T-helper 2 cell treated with Interferon-gamma antibody and Interleukin-4, amounts not matched to agents 5 μg/mL and 100 μg/mL, for 36 hours (primary cell): ENCODE data around the gene WNT9B.

ENCODE experiments used
- DNase-seq: peaks from one replicate; pipeline ENCODE4 v3.0.0; 2021; ENCODE audit warnings: low spot score
- H3K27ac Mint-ChIP-seq: one replicate; pipeline ENCODE4 v1.8.0; 2021; ENCODE audit warnings: mild to moderate bottlenecking, mixed read lengths
- H3K27me3 Mint-ChIP-seq: one replicate; pipeline ENCODE4 v1.8.0; 2021; ENCODE audit warnings: low read depth, mixed read lengths
- H3K36me3 Mint-ChIP-seq: one replicate; pipeline ENCODE4 v1.8.0; 2021; ENCODE audit warnings: low read depth, mixed read lengths
- H3K4me1 Mint-ChIP-seq: one replicate; pipeline ENCODE4 v1.8.0; 2021; ENCODE audit warnings: low read depth, mixed read lengths
- H3K4me3 Mint-ChIP-seq: one replicate; pipeline ENCODE4 v1.8.0; 2022; ENCODE audit warnings: mild to moderate bottlenecking, moderate library complexity, mixed read lengths
- H3K9me3 Mint-ChIP-seq: one replicate; pipeline ENCODE4 v1.8.0; 2021; ENCODE audit warnings: mixed read lengths

WNT9B gene

DNA sequence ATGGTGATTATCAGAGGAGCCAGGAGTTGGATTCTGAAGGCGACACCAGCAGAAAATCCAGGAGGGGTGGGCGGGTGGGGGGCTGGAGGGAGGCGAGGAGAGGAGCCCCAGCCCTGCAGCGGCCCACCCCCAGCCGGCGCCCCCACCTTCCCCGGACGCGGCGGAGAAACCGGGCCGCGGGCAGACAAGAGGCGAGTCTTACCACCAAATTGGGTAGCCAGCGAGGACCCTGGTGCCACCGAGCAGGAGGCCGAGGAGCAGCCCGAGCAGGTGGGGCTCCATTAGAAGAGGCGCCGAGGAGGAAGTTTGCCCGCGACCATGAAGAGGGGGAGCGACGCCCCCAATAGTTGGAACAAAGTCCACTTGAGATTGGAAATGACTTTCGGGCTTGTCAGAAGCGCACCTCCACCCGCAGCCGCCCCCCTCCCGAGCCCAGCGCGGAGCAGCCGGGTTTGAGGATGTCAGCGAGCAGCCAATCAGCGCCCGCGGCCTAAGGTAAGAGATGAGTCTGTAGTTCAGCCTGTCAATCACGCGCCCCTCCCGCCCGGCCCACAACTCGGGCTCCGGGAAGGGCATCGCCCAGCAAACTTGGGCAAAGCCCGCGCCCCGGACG, 33.0 kb upstream of the WNT9B start, which contains the start of gene WNT3:
WNT3 (minus strand) TSS at position 377 of the 613 bp plus-strand sequence; CDS start at position 282, 95 bp downstream.
- Mint-ChIP-seq H3K36me3 (no peaks in the 10 kb centered on the region), H3K27me3 (peaks cover 74% of the 10 kb centered on the region), H3K4me3 (peak within 1 kb of the TSS; percentile 70), H3K27ac (no peak within 1 kb of the TSS), H3K9me3 (no peaks in the 10 kb centered on the region), H3K4me1 (peaks cover 6% of the 10 kb centered on the region)
- peak; percentile 44 for DNase-seq

DNA sequence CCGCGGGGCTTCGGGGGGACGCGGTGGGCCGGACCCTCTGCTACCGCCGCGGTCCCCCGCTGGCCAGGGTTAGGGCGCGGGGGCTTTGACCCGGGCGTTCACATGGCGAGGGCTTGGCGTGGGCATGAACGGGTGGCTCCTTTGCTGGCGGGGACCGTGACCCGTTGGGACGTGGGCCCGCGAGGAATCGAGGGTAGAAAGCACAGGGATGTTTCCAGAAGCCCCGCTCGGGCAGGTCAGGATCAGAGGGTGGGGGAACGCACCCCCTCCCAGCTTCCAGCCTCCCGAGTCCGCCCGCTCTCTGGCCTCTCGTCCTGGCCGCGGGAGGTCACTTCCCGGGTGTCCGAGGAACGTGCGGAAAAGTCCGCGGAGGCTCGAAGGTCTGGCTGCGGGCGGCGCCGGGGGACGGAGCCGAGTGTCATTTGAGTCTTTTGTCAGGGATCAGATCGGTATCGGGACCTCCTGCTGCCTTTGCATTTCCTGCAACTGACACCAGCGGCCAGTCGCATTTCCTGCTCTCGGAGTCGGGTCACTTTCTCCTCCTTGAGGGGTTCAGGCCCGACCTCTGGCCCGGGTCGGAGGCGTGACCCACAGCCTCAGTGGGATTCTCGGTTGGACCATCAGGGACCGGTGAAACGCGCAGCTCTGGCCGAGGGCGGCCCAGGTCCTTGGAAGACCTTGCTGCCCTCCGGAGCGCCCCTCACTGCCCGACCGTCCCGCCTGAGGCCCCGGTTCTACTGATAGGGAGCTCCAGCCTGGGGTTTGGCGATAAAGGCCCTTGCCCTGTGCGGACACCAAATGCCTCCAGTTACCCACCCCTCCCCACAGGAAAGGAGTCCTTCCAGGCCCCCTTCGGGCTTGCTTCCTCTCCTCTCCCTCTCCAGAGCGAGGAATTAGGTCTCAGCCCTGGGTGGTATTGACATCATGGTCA, 32.2 kb upstream of the WNT9B start:
- DNase-seq = peak; percentile 22
- peaks cover 73% of the 10 kb centered on the region for H3K27me3 Mint-ChIP-seq
- H3K27ac Mint-ChIP-seq = no peak overlapping the region
- H3K4me3 Mint-ChIP-seq = peak overlapping the region; percentile 61
- no peaks in the 10 kb centered on the region for H3K9me3 Mint-ChIP-seq
- H3K36me3 Mint-ChIP-seq = no peaks in the 10 kb centered on the region
- H3K4me1 Mint-ChIP-seq = peaks cover 6% of the 10 kb centered on the region

GRCh38 chr17:46819906-46820351, 31.5 kb upstream of the WNT9B start:
- H3K4me1 Mint-ChIP-seq = peaks cover 6% of the 10 kb centered on the region
- DNase-seq = no peak
- H3K27me3 Mint-ChIP-seq = peaks cover 71% of the 10 kb centered on the region
- H3K36me3 Mint-ChIP-seq = no peaks in the 10 kb centered on the region
- H3K4me3 Mint-ChIP-seq = no peak overlapping the region
- no peaks in the 10 kb centered on the region for H3K9me3 Mint-ChIP-seq
- no peak overlapping the region for H3K27ac Mint-ChIP-seq

GRCh38 chr17:46820592-46821450, 30.6 kb upstream of the WNT9B start:
- Mint-ChIP-seq H3K4me3 (no peak overlapping the region), H3K9me3 (no peaks in the 10 kb centered on the region), H3K27me3 (peaks cover 71% of the 10 kb centered on the region), H3K4me1 (peaks cover 6% of the 10 kb centered on the region), H3K36me3 (no peaks in the 10 kb centered on the region), H3K27ac (no peak overlapping the region)
- no peak for DNase-seq

DNA sequence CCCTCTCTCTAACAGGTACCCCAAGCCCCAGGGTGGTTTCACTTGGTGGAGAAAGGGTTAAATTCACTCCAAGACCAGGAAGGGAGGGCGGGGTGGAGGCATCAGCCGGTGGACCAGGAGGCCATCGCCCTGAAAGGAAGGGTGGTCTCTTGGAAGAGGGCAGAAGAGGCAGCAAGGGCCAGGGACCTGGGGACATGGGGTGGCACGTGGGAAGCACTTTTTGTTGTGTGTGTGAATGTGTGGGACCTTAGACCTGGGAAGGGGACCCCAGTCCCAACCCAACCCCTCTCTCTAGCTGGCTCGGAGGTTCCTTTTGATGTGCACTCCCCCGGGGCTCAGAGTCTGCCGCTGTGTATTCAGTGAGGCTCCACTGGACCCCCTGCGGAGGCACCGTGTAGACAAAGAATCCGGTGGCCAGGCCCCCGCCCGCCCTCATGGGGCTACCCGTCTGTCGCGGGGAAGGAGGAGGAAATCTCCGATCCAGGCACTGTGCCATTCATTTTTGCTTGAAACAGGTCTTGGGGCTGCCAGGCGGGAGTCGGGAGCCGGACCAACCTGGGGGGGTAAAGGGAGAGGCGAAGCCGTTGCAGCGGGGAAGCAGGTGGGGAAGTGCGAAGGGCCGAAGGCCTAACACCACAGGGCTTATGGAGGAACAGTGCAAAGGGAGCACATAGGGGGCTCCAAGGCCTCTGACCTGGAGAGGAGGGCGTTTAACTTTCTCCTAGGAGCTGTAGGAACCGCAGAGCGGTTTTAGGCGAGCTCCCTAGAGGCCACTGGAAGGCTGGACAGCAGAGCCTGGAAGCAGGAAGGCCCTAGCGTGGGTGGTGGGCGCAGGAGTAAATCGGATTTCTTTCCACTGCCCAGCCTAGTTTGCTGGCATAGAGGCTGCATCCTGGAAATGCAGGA, 29.6 kb upstream of the WNT9B start:
- H3K27me3 Mint-ChIP-seq = peaks cover 62% of the 10 kb centered on the region
- H3K4me1 Mint-ChIP-seq = peaks cover 6% of the 10 kb centered on the region
- H3K9me3 Mint-ChIP-seq = no peaks in the 10 kb centered on the region

DNA sequence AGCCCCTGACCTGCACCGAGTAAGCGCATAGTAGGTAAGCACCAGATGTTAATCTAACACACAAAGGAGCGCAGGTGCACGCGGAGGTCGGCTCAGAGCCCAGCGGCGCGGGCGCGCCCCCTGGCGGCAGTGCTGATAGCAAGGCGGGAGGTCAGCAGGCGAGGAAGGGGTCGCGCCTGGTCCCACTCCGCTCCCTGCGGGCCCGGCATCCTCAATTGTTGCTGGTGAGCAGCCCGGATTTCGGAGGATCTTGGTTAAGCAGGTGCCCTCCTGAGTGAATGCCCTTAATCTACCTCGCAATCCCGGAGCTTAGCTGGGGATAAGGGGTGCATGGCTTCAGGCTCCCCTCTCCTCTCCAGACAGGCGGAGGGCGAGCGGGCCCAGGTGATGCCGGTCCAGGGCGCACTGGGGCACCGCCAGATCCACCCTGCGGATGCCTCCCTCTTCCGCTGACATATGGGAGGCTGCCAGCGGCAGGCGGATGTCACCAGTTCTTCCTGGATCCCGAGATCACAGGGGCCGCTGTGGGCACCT, 28.9 kb upstream of the WNT9B start:
- Mint-ChIP-seq H3K27me3 (peaks cover 54% of the 10 kb centered on the region), H3K27ac (no peak overlapping the region), H3K36me3 (no peaks in the 10 kb centered on the region), H3K9me3 (no peaks in the 10 kb centered on the region), H3K4me3 (no peak overlapping the region), H3K4me1 (peaks cover 6% of the 10 kb centered on the region)
- DNase-seq = peak; percentile 34

More for the DNA sequence above, 29.6 kb upstream of the WNT9B start:
- H3K36me3 Mint-ChIP-seq = no peaks in the 10 kb centered on the region
- no peak overlapping the region for H3K27ac Mint-ChIP-seq
- no peak overlapping the region for H3K4me3 Mint-ChIP-seq
- DNase-seq = no peak

GRCh38 chr17:46823657-46824056, 27.7 kb upstream of the WNT9B start:
- Mint-ChIP-seq H3K9me3 (no peaks in the 10 kb centered on the region), H3K27me3 (peaks cover 48% of the 10 kb centered on the region), H3K4me3 (no peak overlapping the region), H3K36me3 (no peaks in the 10 kb centered on the region), H3K4me1 (no peaks in the 10 kb centered on the region), H3K27ac (no peak overlapping the region)
- no peak for DNase-seq

DNA sequence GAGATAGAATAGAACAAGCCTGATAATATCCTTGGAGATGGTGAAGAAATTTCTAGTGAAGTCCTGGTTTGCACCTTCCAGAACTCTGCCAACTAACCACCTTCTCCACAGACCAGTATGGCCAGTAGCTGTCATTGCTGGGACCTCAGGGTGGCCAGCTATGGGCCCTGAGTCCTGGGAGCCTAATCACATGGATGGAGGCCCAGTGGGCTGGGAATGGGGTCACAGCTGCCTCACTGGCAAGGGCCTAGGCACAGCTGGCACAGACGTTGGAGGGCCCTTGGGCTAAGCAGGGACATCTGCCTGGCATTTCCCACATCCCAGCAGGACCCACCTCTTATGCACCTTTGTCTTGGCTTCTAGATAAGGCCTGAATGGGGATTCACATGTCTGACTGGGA, 25.3 kb upstream of the WNT9B start:
- H3K4me3 Mint-ChIP-seq = no peak overlapping the region
- H3K27me3 Mint-ChIP-seq = peaks cover 31% of the 10 kb centered on the region
- no peaks in the 10 kb centered on the region for H3K9me3 Mint-ChIP-seq
- no peak for DNase-seq
- H3K4me1 Mint-ChIP-seq = no peaks in the 10 kb centered on the region
- H3K36me3 Mint-ChIP-seq = no peaks in the 10 kb centered on the region
- no peak overlapping the region for H3K27ac Mint-ChIP-seq

- peaks cover 20% of the 10 kb centered on the region for H3K27me3 Mint-ChIP-seq
- no peak overlapping the region for H3K4me3 Mint-ChIP-seq
Observed at GRCh38 chr17:46827274-46827673, 24.1 kb upstream of the WNT9B start.

DNA sequence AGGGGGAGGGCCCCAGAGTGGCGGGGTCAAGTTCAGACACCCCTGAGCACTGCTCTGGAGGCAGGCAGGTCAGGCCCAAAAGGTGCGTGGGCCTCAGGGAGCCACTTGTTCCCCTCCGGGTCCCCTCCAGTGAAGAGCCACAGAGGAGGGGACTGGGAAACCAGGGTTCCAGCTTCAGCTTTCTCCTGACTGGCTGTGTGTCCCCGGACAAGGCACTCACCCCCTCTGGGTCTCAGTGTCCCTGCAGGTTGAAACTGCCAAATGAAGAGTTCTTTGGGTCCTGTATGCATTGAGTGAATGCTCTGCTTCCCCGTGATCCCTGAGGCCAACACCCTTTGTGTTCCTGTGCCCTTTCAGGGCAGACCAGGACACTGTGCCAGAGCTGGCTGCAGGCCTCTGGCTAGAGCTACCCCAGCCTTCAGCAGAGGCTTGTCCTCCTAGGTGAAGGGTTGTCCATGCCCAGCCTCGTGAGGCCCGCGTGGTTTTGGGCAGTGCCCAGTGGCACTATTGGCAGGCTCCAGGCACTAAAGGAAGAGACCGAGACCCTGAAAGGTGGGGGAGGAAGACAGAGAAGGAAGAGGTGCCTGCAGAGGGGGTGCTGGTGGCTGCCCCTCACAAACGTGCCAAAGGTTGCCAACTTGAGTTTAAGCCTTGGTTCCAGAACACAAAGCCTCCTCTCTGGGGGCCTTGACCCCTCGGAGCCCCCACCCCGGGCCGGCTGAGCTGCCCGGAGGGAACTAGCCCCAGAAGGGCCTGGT, 19.6 kb upstream of the WNT9B start:
- Mint-ChIP-seq H3K27me3 (peaks cover 11% of the 10 kb centered on the region), H3K4me3 (no peak overlapping the region), H3K27ac (no peak overlapping the region), H3K36me3 (no peaks in the 10 kb centered on the region), H3K9me3 (no peaks in the 10 kb centered on the region), H3K4me1 (no peaks in the 10 kb centered on the region)
- DNase-seq = no peak

More at GRCh38 chr17:46827274-46827673, 24.1 kb upstream of the WNT9B start:
- no peak for DNase-seq
- H3K36me3 Mint-ChIP-seq = no peaks in the 10 kb centered on the region
- no peaks in the 10 kb centered on the region for H3K9me3 Mint-ChIP-seq
- H3K4me1 Mint-ChIP-seq = no peaks in the 10 kb centered on the region
- H3K27ac Mint-ChIP-seq = no peak overlapping the region

DNA sequence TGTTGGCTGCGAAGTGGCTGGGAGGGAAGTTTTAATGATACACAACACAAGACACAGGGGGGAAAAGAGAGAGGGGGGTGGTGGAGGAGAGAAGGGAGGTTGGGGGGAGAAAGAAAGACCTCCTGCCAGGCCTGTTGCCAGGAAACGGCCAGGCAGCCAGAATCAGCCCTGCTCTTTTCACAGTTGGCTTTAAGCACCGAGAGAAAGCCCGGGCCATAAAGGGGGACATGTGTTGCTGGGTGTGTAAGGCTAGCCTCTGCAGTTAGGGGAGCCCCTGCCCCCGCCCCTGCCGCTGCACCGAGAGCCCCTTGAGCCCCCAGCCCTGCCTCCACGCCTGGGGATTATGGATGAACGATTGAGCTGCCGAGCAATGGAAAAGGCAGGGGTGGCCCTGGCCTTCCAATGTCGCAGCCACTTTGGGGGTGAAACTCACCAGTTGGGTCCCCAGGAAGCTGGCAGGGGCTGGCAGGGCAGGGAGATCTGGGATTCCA, 19.0 kb upstream of the WNT9B start:
- H3K36me3 Mint-ChIP-seq = no peaks in the 10 kb centered on the region
- DNase-seq = no peak
- H3K9me3 Mint-ChIP-seq = no peaks in the 10 kb centered on the region
- H3K4me1 Mint-ChIP-seq = no peaks in the 10 kb centered on the region
- no peak overlapping the region for H3K4me3 Mint-ChIP-seq
- H3K27me3 Mint-ChIP-seq = peaks cover 11% of the 10 kb centered on the region
- H3K27ac Mint-ChIP-seq = no peak overlapping the region
